HG02642 (cell line): ENCODE data around the gene PLIN4.

Experiments used
- ATAC-seq: cut with Tn5 transposase; IDR thresholded peaks from one replicate; pipeline ENCODE4 v1.9.1; 2021; ENCODE audit warnings: mild to moderate bottlenecking; ENCODE audit not compliant: unreplicated experiment, poor library complexity

Gene PLIN4

DNA sequence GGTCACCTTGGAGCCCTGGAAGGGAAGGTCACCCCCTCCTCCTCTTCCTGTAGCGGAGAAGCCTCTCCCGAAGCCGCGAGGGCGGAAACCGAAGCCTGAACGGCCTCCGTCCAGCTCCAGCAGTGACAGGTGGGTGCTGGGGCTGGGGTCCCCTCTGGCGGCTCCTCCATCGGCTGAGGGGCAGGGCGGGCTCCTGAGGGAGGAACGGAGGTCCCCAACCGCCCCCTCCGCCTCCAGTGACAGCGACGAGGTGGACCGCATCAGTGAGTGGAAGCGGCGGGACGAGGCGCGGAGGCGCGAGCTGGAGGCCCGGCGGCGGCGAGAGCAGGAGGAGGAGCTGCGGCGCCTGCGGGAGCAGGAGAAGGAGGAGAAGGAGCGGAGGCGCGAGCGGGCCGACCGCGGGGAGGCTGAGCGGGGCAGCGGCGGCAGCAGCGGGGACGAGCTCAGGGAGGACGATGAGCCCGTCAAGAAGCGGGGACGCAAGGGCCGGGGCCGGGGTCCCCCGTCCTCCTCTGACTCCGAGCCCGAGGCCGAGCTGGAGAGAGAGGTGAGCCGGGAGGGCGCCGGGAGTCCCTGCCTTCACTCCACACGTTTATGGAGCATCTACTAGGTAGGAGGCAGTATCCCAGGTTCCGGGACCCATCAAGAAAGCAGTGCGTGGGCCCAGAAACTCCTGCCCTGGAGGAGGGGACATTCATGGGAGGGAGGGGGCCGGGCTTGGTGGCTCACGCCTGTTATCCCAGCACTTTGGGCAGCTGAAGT lies 24.2 kb downstream of the PLIN4 start:
- no peak for ATAC-seq

DNA sequence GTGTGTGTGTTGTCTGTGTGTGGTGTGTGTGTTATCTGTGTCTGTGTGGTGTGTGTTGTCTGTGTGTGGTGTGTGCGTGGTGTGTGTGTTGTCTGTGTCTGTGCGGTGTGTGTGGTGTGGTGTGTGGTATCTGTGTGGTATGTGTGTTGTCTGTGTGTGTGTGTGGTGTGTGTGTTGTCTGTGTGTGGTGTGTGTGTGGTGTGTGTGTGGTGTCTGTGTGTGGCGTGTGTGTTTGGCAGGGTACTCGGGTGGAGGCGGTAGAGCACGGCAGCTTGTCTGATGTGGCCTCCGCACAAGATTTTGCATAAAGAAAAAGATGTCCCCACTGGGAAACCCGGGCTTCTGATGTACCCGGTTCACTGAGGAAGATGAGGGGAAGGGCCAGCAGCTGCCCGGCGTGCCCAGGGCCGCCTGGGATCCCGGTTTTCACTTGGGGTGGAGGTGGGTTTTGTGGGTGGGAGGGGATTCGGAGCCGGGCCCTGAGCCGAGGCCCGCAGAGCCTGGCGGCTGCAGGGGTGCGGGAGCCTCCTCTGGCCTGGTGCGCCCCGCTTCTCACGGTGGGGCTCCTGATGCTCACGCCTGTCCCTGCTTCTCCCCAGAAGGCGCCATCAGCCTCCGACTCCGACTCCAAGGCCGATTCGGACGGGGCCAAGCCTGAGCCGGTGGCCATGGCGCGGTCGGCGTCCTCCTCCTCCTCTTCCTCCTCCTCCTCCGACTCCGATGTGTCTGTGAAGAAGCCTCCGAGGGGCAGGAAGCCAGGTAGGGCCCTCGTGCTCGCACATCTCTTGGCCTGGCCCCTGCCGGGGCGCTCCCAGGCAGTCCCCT lies 25.0 kb downstream of the PLIN4 start:
- ATAC-seq: no peak

DNA sequence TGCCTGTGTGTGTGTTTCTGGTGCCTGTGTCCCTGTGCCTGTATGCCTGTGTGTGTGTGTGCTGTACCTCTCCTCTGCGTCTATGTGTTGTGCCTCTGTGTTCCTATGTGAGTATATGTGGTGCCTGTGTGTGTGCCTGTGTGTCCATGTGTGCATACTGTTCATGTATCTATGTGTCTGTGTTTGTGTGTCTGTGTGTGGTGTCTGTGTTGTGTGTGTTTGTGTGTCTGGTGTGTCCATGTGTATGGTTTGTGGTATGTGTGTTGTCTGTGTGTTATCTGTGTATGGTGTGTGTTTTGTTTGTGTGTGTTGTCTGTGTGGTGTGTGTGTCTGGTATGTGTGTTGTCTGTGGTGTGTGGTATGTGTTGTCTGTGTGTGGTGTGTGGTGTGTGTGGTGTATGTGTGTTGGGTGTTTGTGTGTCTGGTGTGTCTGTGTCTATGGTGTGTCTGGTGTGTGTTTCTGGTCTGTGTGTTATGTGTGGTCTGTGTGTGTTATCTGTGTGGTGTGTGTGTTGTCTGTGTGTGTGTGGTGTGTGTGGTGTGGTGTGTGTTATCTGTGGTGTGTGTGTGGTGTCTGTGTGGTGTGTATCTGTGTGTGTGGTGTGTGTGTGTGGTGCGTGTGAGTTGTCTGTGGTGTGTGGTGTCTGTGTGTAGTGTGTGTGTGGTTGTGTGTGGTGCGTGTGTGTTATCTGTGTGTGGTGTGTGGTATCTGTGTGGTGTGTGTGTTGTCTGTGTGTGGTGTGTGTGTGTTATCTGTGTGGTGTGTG lies 25.8 kb downstream of the PLIN4 start:
- no peak for ATAC-seq

DNA sequence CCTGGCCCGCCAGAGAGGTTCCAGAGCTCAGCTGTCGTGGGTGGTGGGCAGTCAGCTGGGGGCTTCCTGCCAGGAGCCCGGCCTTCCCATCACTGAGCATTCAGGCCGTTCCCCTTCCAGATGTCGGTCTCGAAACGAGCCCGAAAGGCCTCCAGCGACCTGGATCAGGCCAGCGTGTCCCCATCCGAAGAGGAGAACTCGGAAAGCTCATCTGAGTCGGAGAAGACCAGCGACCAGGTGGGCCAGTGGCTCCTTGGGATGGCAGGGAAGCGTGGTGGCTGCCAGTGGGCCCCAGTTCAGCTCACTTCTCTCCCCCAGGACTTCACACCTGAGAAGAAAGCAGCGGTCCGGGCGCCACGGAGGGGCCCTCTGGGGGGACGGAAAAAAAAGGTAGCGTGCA lies 26.8 kb downstream of the PLIN4 start:
- ATAC-seq: no peak

DNA sequence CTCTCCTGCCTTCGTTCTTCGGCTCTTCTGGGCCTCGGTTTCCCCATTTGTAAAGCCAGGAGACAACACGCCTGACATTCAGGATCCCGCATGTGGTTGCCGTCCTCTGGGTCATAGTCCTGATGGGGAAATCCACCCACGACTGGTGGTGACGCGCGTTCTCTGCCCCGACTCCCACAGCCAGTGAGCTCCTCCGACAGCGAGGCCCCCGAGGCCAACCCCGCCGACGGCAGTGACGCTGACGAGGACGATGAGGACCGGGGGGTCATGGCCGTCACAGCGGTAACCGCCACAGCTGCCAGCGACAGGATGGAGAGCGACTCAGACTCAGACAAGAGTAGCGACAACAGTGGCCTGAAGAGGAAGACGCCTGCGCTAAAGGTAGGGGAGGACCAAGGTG lies 29.8 kb downstream of the PLIN4 start:
- no peak for ATAC-seq

- ATAC-seq: no peak
These were observed 30.7 kb downstream of the PLIN4 start for GRCh38 chr19:4487572-4487971.

GRCh38 chr19:4483385-4483784 lies 34.9 kb downstream of the PLIN4 start:
- no peak for ATAC-seq

DNA sequence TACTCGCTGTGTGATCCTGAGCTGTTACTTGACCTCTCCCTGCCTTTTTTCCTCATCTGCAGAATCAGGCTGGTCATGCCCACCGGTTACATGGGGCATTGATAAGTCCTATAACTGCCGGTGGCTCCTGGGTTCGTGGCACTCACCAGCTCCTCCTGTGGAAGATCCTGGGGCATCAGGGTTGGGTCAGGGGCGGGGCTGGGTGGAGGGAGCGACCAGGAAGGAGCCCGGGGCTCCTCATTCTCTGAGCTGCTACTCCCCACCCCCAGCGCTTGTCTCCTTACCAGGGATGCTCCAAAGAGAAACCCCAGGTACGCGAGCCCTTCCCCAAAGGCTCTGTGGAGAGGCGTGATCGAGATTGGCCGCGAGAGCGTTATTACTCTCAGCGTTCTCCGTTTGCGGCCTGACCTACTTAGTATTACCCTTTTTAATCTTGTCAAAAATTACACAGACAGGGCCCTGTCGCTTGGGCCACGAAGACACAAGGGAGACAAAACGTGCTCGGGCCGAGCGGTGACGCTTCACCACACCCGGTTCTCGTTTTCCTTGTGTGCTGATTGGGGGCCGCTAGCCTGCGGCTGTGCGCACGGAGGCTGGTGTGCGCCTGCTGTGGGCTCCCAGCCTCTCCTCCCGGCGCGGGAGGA lies 35.4 kb downstream of the PLIN4 start:
- no peak for ATAC-seq

DNA sequence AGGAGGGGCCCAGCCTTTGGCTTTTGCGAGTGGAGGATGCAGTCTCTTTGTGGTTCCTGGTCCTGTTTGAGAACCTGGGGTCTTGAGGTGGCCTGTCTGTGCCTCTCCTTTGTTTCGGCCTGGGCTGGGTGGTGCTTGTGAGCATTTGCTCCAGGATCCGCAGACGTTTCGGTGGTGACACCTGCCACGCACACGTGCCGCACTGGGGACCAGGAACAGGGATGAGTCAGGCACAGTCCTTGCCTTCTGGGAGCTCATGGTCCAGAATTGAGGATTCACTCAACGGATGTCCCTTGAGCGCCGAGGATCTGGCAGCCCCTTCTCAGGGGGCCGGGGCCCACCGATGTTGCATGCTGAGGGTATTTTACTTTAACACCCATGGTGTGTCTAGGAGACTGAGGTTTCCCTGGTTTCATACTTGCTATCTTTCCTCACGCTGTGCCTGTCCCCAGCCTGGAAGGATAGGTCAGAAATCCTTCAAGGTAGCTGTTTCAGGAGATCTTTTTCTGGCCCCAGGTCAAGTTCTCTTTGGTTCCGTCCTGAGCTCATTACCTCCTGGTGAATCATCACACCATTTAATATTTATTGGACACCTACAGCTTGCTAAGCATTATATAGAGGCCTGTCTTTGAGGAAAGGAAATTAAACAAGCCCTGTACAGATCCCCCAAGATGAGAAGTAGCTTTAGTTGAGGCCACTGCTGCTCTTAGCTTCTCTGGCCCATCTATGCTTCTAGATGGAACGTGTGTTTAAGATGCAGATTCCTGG lies 41.1 kb downstream of the PLIN4 start:
- ATAC-seq: no peak

GRCh38 chr19:4474514-4475022 lies 43.7 kb downstream of the PLIN4 start:
- ATAC-seq: no peak

- ATAC-seq: no peak
These were observed 44.3 kb downstream of the PLIN4 start for GRCh38 chr19:4473763-4474513.

GRCh38 chr19:4473011-4473762 lies 45.1 kb downstream of the PLIN4 start:
- no peak for ATAC-seq

DNA sequence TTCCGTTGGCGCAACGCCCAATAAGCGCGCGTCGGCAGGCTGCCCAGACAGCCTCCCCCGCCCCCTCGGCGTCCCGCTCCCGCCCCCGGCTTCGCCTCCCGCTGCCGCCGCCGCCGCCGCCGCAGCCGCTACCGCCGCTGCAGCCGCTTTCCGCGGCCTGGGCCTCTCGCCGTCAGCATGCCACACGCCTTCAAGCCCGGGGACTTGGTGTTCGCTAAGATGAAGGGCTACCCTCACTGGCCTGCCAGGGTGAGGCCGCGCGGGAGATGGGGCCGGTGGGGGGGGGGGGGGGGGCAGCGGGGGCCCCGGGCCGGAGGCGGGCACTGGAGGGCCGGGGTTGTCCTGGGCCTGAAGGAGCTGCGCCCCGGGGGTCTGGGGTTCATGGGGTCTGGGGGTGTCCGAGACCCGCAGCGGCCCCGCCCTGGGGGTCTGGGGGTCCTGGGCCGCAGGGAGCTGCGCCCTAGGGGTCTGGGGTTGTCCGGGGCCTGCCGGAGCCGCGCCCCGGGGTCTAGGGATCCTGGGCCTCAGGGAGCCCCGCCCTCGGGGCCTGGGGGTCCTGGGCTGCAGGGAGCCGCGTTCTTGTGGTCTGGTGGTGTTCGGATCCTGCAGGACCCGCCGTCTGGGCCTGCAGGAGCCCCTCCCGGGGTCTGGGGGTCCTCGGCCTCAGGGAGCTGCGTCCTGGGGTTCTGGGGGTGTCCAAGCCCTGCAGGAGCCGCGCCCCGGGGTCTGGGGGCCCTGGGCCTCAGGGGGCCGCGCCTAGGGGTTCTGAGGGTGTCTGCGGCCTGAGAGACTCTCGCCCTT lies 45.9 kb downstream of the PLIN4 start, which contains the start of gene HDGFL2:
TSS of gene HDGFL2 (plus strand) at position 124 of the 801 bp plus-strand sequence. CDS start at position 178, 54 bp downstream.
- ATAC-seq: peak; percentile 4

- peak; percentile 86 for ATAC-seq
These were observed 46.7 kb downstream of the PLIN4 start for GRCh38 chr19:4471403-4472173.

DNA sequence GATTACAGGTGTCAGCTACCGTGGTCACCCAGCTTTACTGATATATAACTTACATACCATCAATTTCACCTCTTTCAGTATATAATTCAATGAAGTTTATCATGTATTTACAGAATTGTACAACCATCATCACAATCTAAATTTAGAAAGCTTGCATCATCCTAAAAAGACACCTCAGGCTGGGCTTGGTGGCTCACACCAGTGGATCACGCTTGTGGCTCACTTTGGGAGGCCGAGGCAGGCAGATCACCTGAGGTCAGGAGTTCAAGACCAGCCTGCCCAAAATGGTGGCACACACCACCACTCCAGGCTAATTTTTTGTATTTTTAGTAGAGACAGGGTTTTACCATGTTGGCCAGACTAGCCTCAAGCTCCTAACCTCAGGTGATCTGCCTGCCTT lies 50.5 kb downstream of the PLIN4 start:
- no peak for ATAC-seq

- ATAC-seq: no peak
These were observed 53.3 kb downstream of the PLIN4 start for GRCh38 chr19:4464815-4465581.
